ENCODE results near the gene MMUT. TPM values are rescaled to one million over a fixed set of nuclear protein-coding genes. Genes with fewer than 3 reads are reported as not detected.
A peak's percentile ranks its signal among the peaks of the same experiment; 100 is the strongest.
"Not testable (repeated sequence)": the region's sequence is repeated elsewhere in the genome, so short reads cannot be mapped to it uniquely, and the experiment has no call there.

Gene MMUT
- polyA plus RNA-seq (2013, experiment 1 of 4), result 21.1 TPM
- polyA plus RNA-seq (2013, experiment 2 of 4), result 22.3 TPM
- polyA plus RNA-seq (2013, experiment 3 of 4), result 18.2 TPM
- polyA plus RNA-seq (2013, experiment 4 of 4), result 20.9 TPM

DNA sequence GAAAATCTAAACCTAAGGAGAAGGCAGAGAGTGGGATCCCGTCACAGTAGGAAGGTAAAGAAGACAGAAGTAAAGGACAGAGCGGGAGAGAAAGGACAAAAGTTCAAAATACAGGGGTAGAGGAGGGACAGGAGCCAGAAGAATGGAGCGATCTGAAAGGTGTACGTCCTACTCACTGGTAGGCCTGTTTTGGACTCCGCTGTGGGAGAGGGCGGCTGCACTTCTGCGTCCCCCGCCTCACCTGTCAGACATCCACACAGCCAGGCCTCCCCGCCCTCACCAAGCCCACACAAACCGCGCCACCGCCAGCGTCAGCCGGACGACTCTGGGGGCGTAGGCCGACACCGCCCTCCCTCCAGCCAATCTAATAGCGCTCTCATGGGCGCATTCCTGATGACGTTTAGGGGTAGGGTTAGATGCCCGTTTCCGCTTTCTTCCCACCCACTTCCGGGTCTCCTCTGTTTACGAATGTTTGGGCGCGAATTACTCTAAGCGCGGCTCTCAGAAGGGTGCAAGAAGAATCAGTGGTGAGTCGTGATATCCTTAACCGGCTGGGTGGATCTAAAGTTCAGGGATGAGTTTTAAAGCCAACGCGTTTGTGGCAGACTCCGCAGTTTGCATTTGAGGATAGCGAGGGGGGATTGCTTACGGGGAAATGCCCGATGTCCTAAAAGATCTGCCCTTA is at the start of gene MMUT, which contains the start of gene CENPQ:
Gene MMUT, minus strand, starts transcription at position 327 of the 685 bp plus-strand sequence. CDS start 3,787 bp downstream, outside the sequence.
Gene CENPQ, plus strand, starts transcription at position 444 of the 685 bp plus-strand sequence. CDS start 6,807 bp downstream, outside the sequence.
- H3K36me3 ChIP-seq (ENCODE audit: control insufficient read depth, insufficient read depth, low read length), result no peaks in the 10 kb centered on the region
- no peaks in the 10 kb centered on the region for H3K27me3 ChIP-seq (ENCODE audit: control insufficient read depth, insufficient read depth, low read length, poor library complexity, severe bottlenecking)
- no peak within 1 kb of the TSS for H3K27ac ChIP-seq (ENCODE audit: insufficient read depth, low read depth, low read length, poor library complexity, severe bottlenecking)
- H3K4me1 ChIP-seq (ENCODE audit: control insufficient read depth, insufficient read depth, low read length), result peaks cover 7% of the 10 kb centered on the region
- WGBS, 2 experiments, result 0 to 1% methylated on average over 37 of the region's 37 CpGs
- no peaks in the 10 kb centered on the region for H3K9me3 ChIP-seq (ENCODE audit: control insufficient read depth, low read length)
- H3K4me3 ChIP-seq (ENCODE audit: insufficient read depth, low read depth, low read length), result peak within 1 kb of the TSS; percentile 85

DNA sequence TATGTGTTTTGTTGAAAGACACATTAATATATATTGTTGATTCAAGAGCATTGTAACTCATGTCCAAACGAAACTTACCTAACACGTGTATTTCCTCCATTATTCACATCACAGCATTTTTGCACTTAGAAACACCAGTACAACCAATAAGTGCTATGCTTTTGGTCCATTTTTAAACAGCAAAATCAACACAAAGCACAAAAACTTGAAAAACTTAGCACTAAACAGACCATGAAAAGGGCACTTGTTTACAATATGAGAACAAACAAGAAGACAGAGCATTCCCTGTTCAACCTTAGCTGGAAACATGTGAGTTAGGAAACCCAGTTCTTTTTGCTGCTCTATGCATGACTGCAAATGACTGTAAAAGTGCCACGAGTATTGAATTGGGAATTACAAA is 46.3 kb upstream of the MMUT start:
- Histone ChIP-seq H3K4me1 (ENCODE audit: control insufficient read depth, insufficient read depth, low read length) (no peaks in the 10 kb centered on the region), H3K27me3 (ENCODE audit: control insufficient read depth, insufficient read depth, low read length, poor library complexity, severe bottlenecking) (no peaks in the 10 kb centered on the region), H3K27ac (ENCODE audit: insufficient read depth, low read depth, low read length, poor library complexity, severe bottlenecking) (no peak overlapping the region), H3K4me3 (ENCODE audit: insufficient read depth, low read depth, low read length) (no peak overlapping the region), H3K36me3 (ENCODE audit: control insufficient read depth, insufficient read depth, low read length) (no peaks in the 10 kb centered on the region), H3K9me3 (ENCODE audit: control insufficient read depth, low read length) (no peaks in the 10 kb centered on the region)
- WGBS, 2 experiments, result 92 to 93% methylated on average over 3 of the region's 3 CpGs

DNA sequence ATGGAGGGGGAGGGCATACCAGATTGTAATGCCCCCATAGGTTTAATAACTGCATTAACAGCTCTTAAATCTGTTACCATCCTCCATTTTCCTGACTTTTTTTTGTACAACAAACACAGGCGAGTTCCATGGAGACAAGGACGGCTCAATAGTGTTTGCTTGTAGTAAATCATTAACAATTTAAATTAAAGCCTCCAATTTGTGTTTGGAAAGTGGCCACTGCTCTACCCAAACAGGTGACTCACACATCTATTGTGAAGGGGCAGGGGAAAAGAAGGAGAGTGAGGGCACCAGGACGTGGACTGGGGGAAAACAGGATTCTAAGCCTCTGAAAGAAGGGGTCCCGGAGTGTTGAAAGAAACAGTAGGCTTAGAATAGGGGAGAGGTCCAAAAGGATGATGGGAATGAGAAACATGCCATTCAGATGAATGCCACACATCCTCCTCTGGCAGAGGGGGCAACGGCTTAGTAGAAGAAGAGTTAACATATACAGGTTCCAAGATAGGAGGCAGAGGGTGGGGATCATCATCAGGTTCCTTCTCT is 43.6 kb upstream of the MMUT start:
- no peaks in the 10 kb centered on the region for H3K9me3 ChIP-seq (ENCODE audit: control insufficient read depth, low read length)
- 82 to 89% methylated on average over 3 to 5 of the region's 5 CpGs for WGBS, 2 experiments
- no peak overlapping the region for H3K27ac ChIP-seq (ENCODE audit: insufficient read depth, low read depth, low read length, poor library complexity, severe bottlenecking)
- H3K4me3 ChIP-seq (ENCODE audit: insufficient read depth, low read depth, low read length), result no peak overlapping the region
- H3K27me3 ChIP-seq (ENCODE audit: control insufficient read depth, insufficient read depth, low read length, poor library complexity, severe bottlenecking), result no peaks in the 10 kb centered on the region
- H3K4me1 ChIP-seq (ENCODE audit: control insufficient read depth, insufficient read depth, low read length), result no peaks in the 10 kb centered on the region
- H3K36me3 ChIP-seq (ENCODE audit: control insufficient read depth, insufficient read depth, low read length), result no peaks in the 10 kb centered on the region

DNA sequence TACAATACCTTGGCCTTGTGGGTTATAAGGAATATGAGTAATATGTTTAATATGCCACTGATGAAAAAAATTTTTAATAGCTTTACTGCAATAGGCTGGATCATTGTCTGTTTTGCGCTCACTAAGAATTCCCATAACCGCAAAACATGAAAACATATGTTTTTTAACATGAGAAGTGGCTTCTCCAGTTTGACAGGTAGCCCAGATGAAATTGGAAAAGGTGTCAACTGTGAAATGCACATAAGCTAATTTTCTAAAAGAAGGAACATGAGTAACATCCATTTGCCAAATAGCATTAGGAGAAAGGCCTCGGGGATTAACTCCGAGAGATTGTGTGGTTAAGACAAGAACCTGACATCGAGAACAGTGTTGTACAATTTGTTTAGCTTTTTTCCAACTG is 41.6 kb upstream of the MMUT start:
- no peak overlapping the region for H3K27ac ChIP-seq (ENCODE audit: insufficient read depth, low read depth, low read length, poor library complexity, severe bottlenecking)
- 79 to 95% methylated on average over 3 to 5 of the region's 5 CpGs for WGBS, 2 experiments
- no peaks in the 10 kb centered on the region for H3K36me3 ChIP-seq (ENCODE audit: control insufficient read depth, insufficient read depth, low read length)
- H3K4me1 ChIP-seq (ENCODE audit: control insufficient read depth, insufficient read depth, low read length), result no peaks in the 10 kb centered on the region
- no peak overlapping the region for H3K4me3 ChIP-seq (ENCODE audit: insufficient read depth, low read depth, low read length)
- H3K9me3 ChIP-seq (ENCODE audit: control insufficient read depth, low read length), result no peaks in the 10 kb centered on the region
- no peaks in the 10 kb centered on the region for H3K27me3 ChIP-seq (ENCODE audit: control insufficient read depth, insufficient read depth, low read length, poor library complexity, severe bottlenecking)

DNA sequence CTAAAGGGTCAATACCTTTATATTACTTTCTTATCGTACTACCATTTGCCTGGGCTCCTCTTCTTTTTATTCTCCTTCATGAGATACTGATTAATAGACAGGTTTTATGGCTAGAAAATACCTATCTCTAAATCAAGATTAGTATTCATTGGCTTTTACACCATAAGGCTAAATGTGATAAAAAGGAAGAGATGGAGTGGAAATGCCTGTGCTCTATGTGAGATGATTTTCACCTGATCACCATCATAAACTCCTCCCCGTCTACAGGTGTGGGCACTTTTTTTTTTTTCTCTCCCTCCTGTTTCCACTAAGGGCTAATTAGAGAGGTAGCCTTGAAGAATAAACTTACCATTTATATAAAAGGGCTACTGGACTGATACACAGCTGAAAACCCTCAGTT is 36.6 kb upstream of the MMUT start, which contains the start of gene GLYATL3:
Gene GLYATL3, plus strand, starts transcription at position 301 of the 400 bp plus-strand sequence. CDS start 12,068 bp downstream, outside the sequence.
- Histone ChIP-seq H3K27me3 (ENCODE audit: control insufficient read depth, insufficient read depth, low read length, poor library complexity, severe bottlenecking) (no peaks in the 10 kb centered on the region), H3K4me3 (ENCODE audit: insufficient read depth, low read depth, low read length) (no peak within 1 kb of the TSS), H3K27ac (ENCODE audit: insufficient read depth, low read depth, low read length, poor library complexity, severe bottlenecking) (no peak within 1 kb of the TSS), H3K4me1 (ENCODE audit: control insufficient read depth, insufficient read depth, low read length) (no peaks in the 10 kb centered on the region), H3K36me3 (ENCODE audit: control insufficient read depth, insufficient read depth, low read length) (no peaks in the 10 kb centered on the region), H3K9me3 (ENCODE audit: control insufficient read depth, low read length) (no peaks in the 10 kb centered on the region)
- 100% methylated on average over 1 of the region's 2 CpGs; no CpG with 5 or more reads in 1 of the 2 experiments for WGBS, 2 experiments

DNA sequence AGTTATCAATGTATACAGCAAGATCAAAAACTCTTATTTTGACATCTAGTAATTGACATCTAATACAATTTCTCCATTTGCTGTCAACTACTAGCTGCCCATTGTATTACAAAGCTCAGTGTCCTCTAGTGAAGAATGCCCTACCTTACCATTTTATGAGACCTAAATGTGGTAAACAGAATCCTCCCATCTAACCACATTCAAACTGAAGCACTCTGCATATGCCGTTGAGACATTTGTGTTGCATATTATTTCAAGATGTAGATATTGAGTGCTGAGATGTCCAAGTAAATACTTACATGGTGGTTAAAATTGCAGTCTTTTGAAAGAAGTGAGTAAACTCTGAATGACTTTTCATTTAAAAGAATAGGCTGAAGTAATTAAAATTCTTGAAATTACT is 36.1 kb upstream of the MMUT start:
- H3K9me3 ChIP-seq (ENCODE audit: control insufficient read depth, low read length), result no peaks in the 10 kb centered on the region
- no peaks in the 10 kb centered on the region for H3K27me3 ChIP-seq (ENCODE audit: control insufficient read depth, insufficient read depth, low read length, poor library complexity, severe bottlenecking)
- no peak overlapping the region for H3K27ac ChIP-seq (ENCODE audit: insufficient read depth, low read depth, low read length, poor library complexity, severe bottlenecking)
- no peak overlapping the region for H3K4me3 ChIP-seq (ENCODE audit: insufficient read depth, low read depth, low read length)
- 86 to 100% methylated on average over 1 of the region's 1 CpG for WGBS, 2 experiments
- no peaks in the 10 kb centered on the region for H3K36me3 ChIP-seq (ENCODE audit: control insufficient read depth, insufficient read depth, low read length)
- no peaks in the 10 kb centered on the region for H3K4me1 ChIP-seq (ENCODE audit: control insufficient read depth, insufficient read depth, low read length)

DNA sequence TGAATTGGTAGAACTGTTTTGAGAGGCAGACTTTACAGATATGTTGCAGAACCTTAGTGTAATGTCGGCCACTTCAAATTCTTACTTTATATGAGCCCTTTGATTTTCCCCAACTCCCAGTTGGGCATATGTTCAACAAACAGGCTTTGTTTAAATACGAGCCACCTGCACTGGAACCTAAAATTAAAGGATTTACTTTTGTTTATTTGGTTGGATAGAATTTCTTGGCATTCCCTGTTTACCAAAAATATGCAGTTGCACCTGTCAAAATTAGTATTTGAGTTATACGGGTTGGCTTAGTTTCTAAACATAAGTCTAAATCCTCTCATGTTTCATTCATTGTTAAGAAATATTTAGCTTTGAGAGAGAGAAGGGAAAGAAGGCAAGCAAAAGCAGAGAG is 34.3 kb upstream of the MMUT start:
- no peaks in the 10 kb centered on the region for H3K27me3 ChIP-seq (ENCODE audit: control insufficient read depth, insufficient read depth, low read length, poor library complexity, severe bottlenecking)
- no peaks in the 10 kb centered on the region for H3K4me1 ChIP-seq (ENCODE audit: control insufficient read depth, insufficient read depth, low read length)
- H3K9me3 ChIP-seq (ENCODE audit: control insufficient read depth, low read length), result no peaks in the 10 kb centered on the region
- WGBS, 2 experiments, result 95 to 100% methylated on average over 2 to 3 of the region's 3 CpGs
- H3K4me3 ChIP-seq (ENCODE audit: insufficient read depth, low read depth, low read length), result no peak overlapping the region
- no peak overlapping the region for H3K27ac ChIP-seq (ENCODE audit: insufficient read depth, low read depth, low read length, poor library complexity, severe bottlenecking)
- H3K36me3 ChIP-seq (ENCODE audit: control insufficient read depth, insufficient read depth, low read length), result no peaks in the 10 kb centered on the region

DNA sequence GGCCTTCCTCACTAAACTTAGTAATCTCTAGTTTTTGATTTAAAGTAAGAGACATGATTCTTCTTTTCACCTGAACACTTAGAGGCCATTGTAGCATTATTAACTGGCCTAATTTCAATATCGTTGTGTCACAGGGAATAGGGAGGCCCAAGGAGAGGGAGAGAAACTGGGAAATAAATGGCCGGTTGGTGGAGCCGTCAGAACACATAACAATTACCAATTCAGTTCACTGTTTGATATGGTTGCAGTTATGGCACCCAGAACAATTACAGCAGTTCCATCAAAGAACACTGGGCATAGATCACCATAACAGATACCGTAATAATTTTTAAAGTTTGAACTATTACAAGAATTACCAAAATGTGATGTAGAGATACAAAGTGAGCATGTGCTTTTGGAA is 27.6 kb upstream of the MMUT start:
- H3K9me3 ChIP-seq (ENCODE audit: control insufficient read depth, low read length), result no peaks in the 10 kb centered on the region
- H3K4me1 ChIP-seq (ENCODE audit: control insufficient read depth, insufficient read depth, low read length), result no peaks in the 10 kb centered on the region
- H3K27ac ChIP-seq (ENCODE audit: insufficient read depth, low read depth, low read length, poor library complexity, severe bottlenecking), result no peak overlapping the region
- no peak overlapping the region for H3K4me3 ChIP-seq (ENCODE audit: insufficient read depth, low read depth, low read length)
- H3K36me3 ChIP-seq (ENCODE audit: control insufficient read depth, insufficient read depth, low read length), result peaks cover 17% of the 10 kb centered on the region
- no peaks in the 10 kb centered on the region for H3K27me3 ChIP-seq (ENCODE audit: control insufficient read depth, insufficient read depth, low read length, poor library complexity, severe bottlenecking)
- 94 to 100% methylated on average over 3 to 4 of the region's 4 CpGs for WGBS, 2 experiments

DNA sequence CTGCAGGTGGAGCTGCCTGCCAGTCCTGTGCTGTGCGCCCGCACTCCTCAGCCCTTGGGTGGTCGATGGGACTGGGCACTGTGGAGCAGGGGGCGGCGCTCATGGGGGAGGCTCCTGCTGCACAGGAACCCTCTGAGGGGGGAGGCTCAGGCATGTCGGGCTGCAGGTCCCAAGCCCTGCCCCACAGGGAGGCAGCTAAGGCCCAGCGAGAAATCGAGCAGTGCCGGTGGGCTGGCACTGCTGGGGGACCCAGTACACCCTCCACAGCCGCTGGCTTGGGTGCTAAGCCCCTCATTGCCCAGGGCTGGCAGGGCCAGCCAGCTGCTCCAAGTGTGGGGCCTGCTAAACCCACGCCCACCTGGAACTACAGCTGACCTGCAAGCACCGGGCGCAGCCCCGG is 20.3 kb upstream of the MMUT start:
- not testable (repeated sequence) for H3K27me3 ChIP-seq (ENCODE audit: control insufficient read depth, insufficient read depth, low read length, poor library complexity, severe bottlenecking); H3K36me3 ChIP-seq (ENCODE audit: control insufficient read depth, insufficient read depth, low read length); H3K9me3 ChIP-seq (ENCODE audit: control insufficient read depth, low read length); H3K4me1 ChIP-seq (ENCODE audit: control insufficient read depth, insufficient read depth, low read length); H3K4me3 ChIP-seq (ENCODE audit: insufficient read depth, low read depth, low read length); H3K27ac ChIP-seq (ENCODE audit: insufficient read depth, low read depth, low read length, poor library complexity, severe bottlenecking)
- 94 to 95% methylated on average over 14 of the region's 14 CpGs for WGBS, 2 experiments

DNA sequence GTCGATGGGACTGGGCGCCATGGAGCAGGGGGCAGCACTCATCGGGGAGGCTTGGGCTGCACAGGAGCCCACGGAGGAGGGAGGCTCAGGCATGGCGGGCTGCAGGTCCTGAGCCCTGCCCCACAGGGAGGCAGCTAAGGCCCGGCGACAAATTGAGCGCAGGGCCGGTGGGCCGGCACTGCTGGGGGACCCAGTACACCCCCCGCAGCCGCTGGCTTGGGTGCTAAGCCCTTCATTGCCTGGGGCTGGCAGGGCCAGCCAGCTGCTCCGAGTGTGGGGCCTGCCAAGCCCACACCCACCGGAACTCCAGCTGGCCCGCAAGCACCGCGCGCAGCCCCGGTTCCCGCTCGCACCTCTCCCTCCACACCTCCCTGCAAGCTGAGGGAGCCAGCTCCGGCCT is 18.8 kb upstream of the MMUT start:
- H3K27ac ChIP-seq (ENCODE audit: insufficient read depth, low read depth, low read length, poor library complexity, severe bottlenecking); H3K4me3 ChIP-seq (ENCODE audit: insufficient read depth, low read depth, low read length); H3K27me3 ChIP-seq (ENCODE audit: control insufficient read depth, insufficient read depth, low read length, poor library complexity, severe bottlenecking); H3K4me1 ChIP-seq (ENCODE audit: control insufficient read depth, insufficient read depth, low read length); H3K36me3 ChIP-seq (ENCODE audit: control insufficient read depth, insufficient read depth, low read length); H3K9me3 ChIP-seq (ENCODE audit: control insufficient read depth, low read length): not testable (repeated sequence)
- 93 to 97% methylated on average over 18 to 21 of the region's 22 CpGs for WGBS, 2 experiments
